ENCODE data around the gene SNX19. TPM values are rescaled to one million over a fixed set of nuclear protein-coding genes. Genes with fewer than 3 reads are reported as not detected.
"Not testable (repeated sequence)": the region's sequence is repeated elsewhere in the genome, so short reads cannot be mapped to it uniquely, and the experiment has no call there.

SNX19 gene
- total RNA-seq, 1 donor from 2014 or later: 60.4 TPM

- DNase-seq (ENCODE audit: low spot score): no peak
Measured at GRCh38 chr11:130872981-130873380, 43.3 kb downstream of the SNX19 start.

GRCh38 chr11:130872513-130872912, 43.8 kb downstream of the SNX19 start:
- DNase-seq (ENCODE audit: low spot score): no peak

GRCh38 chr11:130872102-130872501, 44.2 kb downstream of the SNX19 start:
- DNase-seq (ENCODE audit: low spot score): no peak

- no peak for DNase-seq (ENCODE audit: low spot score)
Measured at GRCh38 chr11:130871616-130872015, 44.7 kb downstream of the SNX19 start.

DNA sequence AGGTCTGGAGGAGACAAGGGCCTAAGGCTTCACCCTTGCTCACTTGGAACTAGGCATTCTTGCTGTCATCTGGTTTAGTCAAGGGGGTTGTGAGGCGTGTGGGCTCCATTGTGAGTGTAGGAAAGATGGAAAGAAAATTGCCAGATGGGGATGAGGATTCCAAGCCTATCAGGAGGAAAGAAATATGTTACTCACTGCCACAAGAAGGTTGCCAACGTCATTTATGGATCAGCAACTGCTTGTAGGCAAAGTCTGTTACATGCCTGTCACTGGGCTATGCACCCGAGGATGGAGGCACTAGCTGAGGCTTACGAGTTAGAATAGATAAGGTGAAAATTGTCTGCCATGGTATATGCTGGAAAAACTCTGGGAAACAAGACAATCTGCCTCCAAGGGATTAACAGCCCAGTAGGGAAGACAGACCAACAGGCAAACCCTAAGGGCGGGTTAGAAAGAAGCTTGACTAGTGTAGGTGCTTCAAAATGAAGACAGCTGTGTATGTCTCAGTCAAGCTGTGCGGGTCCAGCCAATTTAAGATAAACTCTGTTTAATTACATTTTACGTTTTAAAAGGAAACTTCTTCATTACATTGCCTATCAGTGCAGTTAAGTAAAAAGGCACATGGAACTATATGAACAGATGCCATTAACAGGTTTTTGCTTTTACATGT, 47.4 kb downstream of the SNX19 start:
- no peak for DNase-seq (ENCODE audit: low spot score)

DNA sequence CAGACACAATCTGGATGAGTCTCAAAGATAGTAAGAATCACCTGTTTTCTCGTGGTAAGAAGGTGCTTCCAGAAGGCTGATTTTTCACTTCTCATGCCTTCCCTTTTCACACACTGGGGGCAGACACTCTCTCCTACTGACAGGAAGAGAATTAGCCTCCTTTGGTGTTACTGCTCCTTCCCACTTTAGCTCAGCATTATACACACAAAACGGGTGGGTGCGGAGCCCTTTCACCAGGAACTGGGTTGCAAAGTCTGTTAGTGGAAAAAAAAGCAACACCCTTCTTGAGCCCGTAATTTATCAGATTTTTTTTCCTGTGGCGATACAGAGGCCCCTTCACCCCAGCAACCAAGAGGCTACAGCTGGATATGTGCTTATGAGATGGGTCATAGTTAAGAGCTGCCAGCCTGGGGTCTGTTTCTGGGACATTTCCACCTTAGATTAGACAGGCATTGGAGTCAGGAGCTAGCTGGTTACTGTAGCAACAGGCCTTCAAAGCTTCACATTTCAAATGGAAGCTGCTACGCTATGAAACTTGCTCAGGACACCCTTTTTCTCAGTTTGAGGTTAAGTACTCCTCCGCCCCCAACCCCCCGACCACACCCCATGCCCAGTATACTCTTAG, 48.1 kb downstream of the SNX19 start:
- DNase-seq (ENCODE audit: low spot score): no peak

DNA sequence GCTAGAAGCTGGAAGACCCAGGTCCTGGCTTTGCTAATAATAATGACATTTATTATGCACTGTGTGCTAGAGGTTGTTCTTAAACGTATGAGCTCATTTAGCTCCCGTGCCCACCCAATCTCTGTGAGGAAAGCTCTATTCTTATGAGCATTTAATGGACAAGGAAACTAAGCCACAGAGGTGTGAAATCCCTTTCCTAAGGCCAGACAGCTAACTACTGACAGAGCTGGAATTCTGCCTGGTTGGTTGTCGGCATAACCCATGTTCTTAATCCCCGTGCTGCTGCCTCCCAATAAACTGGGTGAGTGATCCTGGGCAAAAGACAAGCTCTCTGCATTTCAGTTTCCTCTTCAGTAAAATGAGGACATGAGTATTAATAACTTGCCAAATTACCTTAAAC, 49.4 kb downstream of the SNX19 start:
- no peak for DNase-seq (ENCODE audit: low spot score)

GRCh38 chr11:130865774-130866114, 50.5 kb downstream of the SNX19 start:
- no peak for DNase-seq (ENCODE audit: low spot score)

GRCh38 chr11:130865091-130865773, 51.0 kb downstream of the SNX19 start:
- DNase-seq (ENCODE audit: low spot score): no peak

GRCh38 chr11:130861902-130862860, 54.1 kb downstream of the SNX19 start:
- DNase-seq (ENCODE audit: low spot score): peak; percentile 94

- no peak for DNase-seq (ENCODE audit: low spot score)
Measured at GRCh38 chr11:130861283-130861682, 55.0 kb downstream of the SNX19 start.

DNA sequence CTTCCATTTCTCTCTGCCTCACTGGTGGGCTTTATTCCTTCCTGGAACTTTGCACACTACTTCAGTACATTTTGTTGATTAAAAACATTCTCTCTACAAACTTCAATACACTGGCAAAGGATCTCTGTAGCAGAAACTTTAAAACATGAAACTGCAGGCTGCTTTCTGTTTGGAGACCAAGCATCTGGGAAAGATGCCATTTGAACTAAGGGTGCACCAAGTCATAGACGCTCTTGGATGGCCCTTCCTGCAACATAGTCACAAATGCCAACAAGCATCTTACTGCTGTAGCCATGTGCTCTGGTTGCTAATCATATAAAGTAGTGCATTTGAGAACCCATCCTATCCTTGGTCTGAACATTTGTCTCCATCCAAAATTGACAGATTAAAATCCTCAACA, 56.4 kb downstream of the SNX19 start:
- no peak for DNase-seq (ENCODE audit: low spot score)

DNA sequence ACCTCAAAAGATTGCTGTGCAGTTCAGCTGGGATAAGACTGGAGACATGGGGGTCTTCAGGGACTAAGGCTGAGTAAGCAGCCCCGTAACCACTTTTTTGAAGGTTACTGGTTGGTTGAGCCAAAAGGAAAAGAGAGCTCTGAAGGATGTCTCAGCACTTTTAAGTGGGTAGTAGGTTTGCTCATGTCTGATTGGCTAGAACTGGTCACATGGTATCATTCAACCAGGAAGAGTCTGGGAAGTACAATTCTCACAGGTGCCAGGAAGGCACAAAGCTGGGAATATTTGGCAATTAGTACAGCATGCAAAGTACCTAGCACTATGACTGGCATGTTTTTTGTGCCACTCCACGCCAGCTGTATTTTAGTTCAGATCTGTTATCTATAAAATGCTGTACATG, 58.1 kb downstream of the SNX19 start:
- no peak for DNase-seq (ENCODE audit: low spot score)

GRCh38 chr11:130855707-130856106, 60.6 kb downstream of the SNX19 start:
- not testable (repeated sequence) for DNase-seq (ENCODE audit: low spot score)

DNA sequence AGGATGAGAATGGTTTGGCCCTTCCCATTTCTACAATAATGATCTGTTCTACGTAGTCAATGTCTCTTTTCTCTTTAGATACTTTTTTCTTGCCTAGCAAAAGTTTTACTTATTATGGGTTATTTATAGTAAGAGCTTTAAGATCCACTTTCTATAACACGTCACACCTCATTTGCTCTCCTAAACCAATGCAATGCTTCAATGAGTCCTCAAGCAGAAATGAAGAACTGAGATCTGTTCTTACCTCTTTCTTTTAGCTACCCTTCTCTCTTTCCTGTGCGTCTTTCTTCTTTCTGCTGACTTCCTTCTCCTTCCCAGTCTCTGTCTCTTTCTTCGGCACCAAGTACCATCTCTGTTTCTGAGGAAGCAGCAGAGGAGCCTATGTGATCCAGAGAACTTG, 61.8 kb downstream of the SNX19 start:
- no peak for DNase-seq (ENCODE audit: low spot score)

GRCh38 chr11:130852589-130852988, 63.7 kb downstream of the SNX19 start:
- no peak for DNase-seq (ENCODE audit: low spot score)

GRCh38 chr11:130850185-130850944, 65.9 kb downstream of the SNX19 start:
- DNase-seq (ENCODE audit: low spot score): no peak

DNA sequence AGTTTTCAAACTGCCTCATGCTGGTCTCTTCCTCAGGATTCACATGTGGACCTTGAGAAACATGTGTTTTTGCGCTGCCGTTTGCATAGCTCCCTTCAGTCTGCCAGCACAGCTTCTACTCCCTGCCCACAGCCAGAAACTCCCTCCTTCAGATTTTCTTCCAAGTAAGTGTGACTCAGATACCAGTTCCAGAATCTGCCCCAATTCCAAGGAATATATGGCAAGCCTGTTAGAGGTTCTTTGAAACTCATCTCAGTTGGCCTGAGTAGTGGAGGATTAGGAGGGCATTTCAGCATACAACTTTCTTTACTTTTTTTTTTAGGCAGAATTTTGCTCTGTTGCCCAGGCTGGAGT, 67.1 kb downstream of the SNX19 start:
- peak; percentile 82 for DNase-seq (ENCODE audit: low spot score)

DNA sequence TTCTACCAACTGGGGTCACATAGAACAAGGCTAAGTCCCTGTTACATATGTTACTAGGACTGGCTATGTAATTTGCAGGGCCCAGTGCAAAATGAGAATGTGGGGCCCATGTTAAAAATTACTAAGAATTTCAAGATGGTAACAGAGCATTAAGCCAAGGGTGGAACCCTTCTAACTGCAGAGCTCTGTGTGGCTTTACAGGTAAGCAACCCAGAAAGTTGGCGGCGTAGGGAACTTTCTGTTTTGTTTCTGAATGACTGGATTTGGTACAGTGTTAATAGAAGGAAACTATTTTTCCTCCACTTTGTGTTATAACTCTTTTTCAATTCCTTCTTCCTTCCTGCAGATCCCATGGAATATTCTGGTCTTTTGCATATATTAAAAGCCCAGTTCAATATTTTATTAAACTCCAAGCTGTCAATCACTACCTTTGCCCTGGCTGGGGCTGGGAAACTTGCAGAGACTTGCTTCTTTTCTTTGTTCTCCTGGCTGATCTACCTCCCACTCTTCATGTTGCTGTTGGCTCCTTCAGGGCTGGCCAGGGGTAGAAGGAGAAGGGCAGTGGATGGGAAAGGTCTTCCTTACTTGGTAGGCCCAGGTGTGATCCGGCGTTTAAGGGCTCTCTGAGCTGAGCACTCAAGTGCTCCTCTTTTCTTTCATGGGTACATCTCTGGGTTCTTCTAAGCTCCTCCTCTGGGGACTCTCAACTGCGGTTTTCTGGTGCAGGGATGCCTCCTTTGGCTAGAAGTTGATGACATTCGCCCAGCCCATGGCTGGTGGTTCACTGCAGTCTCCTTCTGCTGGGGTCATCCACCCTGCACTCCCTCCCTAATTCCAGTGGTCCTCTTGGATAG, 67.7 kb downstream of the SNX19 start:
- no peak for DNase-seq (ENCODE audit: low spot score)

- no peak for DNase-seq (ENCODE audit: low spot score)
Measured at GRCh38 chr11:130847517-130847916, 68.8 kb downstream of the SNX19 start.
